Subcutaneous abdominal adipose tissue (tissue), 5 donors: ENCODE measurements around the gene LYPLAL1.

Experiments used
- H3K27ac ChIP-seq: one replicate; pipeline ENCODE4 v1.7.0; 2013; ENCODE audit warnings: low read depth, mild to moderate bottlenecking, inconsistent platforms, low read length, moderate library complexity
- H3K27me3 ChIP-seq, 5 donors: one replicate each; pipeline ENCODE4 v1.7.0; 2013; ENCODE audit warnings: low read length in 5 of 5, inconsistent platforms in 1 of 5; ENCODE audit not compliant: control insufficient read depth in 5 of 5, insufficient read depth in 4 of 5
- H3K36me3 ChIP-seq, 5 donors: one replicate each; pipeline ENCODE4 v1.7.0; 2013; ENCODE audit warnings: low read length in 5 of 5; ENCODE audit not compliant: control insufficient read depth in 5 of 5, insufficient read depth in 5 of 5
- H3K4me1 ChIP-seq, 5 donors: one replicate each; pipeline ENCODE4 v1.7.0; 2013; ENCODE audit warnings: low read length in 5 of 5, mild to moderate bottlenecking in 3 of 5, moderate library complexity in 1 of 5; ENCODE audit not compliant: control insufficient read depth in 5 of 5, insufficient read depth in 5 of 5
- H3K4me3 ChIP-seq, 5 donors: one replicate each; pipeline ENCODE4 v1.7.0; 2013; ENCODE audit warnings: low read length in 5 of 5, low read depth in 1 of 5
- H3K9ac ChIP-seq, 5 donors: one replicate each; pipeline ENCODE4 v1.7.0; 2013; ENCODE audit warnings: low read length in 5 of 5, mild to moderate bottlenecking in 4 of 5, moderate library complexity in 3 of 5
- H3K9me3 ChIP-seq, 5 donors: one replicate each; pipeline ENCODE4 v1.7.0; 2013; ENCODE audit warnings: low read length in 5 of 5; ENCODE audit not compliant: control insufficient read depth in 5 of 5
- donor health status: healthy.
- donor health status: healthy.
- donor health status: healthy.
- donor health status: healthy.
- donor health status: healthy.

LYPLAL1 gene

DNA sequence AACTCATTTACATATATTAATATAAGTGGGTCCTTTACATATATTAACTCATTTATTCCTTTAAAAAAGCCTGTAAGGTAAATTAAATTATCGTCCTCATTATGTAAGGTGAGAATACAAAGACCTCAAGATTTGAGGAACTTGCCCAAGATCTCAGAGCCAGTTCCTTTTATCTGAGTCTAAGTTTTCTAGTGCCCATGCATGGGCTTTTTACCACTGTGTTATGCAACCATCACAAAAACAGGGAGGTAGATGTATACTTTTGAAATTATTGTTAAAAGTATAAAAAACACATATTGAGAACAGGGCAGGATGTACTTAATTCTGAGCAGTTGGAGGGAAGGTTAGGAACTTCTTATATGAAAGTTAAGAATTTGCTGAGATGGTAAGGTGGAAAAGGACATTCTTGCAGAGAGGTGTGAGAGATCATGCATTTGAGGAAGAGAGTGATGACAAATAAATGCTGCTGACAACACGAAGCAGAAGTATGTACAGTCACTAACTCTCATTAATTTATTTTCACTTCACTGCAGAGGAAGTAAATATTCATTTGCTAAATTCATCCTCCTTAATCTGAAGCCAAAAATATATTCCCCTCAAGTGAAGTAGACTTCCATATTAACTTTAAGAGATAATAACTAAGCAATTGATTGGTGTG lies 28.9 kb upstream of the LYPLAL1 start:
- Histone ChIP-seq H3K27me3 (no peaks in the 10 kb centered on the region), H3K9me3 (no peaks in the 10 kb centered on the region), H3K27ac (no peak overlapping the region), H3K4me1 (no peaks in the 10 kb centered on the region), H3K4me3 (no peak overlapping the region), H3K9ac (no peak overlapping the region), H3K36me3 (no peaks in the 10 kb centered on the region)

DNA sequence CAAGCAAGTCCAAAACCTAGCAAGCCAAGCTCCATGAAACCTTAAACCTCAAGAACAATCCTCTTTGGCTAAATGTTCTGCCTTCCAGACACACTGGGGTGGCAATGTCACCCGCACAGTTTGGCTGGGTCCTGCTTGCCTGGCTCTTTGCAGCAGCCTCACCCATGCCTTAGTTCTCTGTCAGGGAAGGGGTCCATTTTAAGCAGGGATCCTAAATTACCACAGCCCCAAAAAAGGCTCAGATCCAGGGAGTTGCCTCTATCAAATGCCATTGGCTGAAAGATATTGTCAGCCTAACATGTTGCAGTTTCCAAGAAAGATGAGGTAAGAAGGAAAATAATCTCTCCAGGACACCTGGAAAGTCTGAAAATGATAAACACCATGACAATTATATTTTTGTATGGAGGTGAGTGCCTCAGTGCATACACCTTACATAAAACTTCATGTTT lies 26.1 kb upstream of the LYPLAL1 start:
- H3K9me3 ChIP-seq: no peaks in the 10 kb centered on the region
- no peak overlapping the region for H3K9ac ChIP-seq
- H3K27me3 ChIP-seq: no peaks in the 10 kb centered on the region
- no peak overlapping the region for H3K4me3 ChIP-seq
- H3K36me3 ChIP-seq: no peaks in the 10 kb centered on the region
- H3K27ac ChIP-seq: no peak overlapping the region
- no peaks in the 10 kb centered on the region for H3K4me1 ChIP-seq

DNA sequence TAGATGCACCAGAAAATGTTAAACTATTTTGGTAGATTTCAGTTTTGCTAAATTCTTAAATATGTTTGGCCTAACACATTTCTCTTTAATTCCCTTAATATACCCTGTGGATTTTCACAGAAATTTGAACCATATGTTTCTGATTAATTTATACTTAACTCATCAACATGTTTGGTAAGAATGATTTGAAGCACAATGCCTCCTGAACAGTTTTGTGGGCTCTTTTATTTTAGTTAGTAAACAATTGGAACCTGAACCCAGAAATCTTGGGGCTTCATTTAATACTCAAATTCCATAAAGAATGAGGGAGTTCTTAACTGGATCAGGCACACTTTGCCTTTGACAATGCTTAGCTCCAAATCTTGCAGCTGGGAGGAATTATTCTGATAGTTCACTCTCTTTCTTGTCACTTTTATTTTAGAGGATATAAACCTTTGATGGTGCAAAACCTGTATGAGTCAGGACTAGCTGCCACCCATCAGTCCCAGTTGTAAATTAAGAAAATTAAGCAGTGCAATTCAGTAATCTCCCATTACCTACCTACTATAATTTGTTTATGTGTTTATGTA lies 24.6 kb upstream of the LYPLAL1 start:
- Histone ChIP-seq H3K9ac (no peak overlapping the region), H3K4me3 (no peak overlapping the region), H3K36me3 (no peaks in the 10 kb centered on the region), H3K27ac (no peak overlapping the region), H3K9me3 (no peaks in the 10 kb centered on the region), H3K4me1 (no peaks in the 10 kb centered on the region), H3K27me3 (no peaks in the 10 kb centered on the region)

DNA sequence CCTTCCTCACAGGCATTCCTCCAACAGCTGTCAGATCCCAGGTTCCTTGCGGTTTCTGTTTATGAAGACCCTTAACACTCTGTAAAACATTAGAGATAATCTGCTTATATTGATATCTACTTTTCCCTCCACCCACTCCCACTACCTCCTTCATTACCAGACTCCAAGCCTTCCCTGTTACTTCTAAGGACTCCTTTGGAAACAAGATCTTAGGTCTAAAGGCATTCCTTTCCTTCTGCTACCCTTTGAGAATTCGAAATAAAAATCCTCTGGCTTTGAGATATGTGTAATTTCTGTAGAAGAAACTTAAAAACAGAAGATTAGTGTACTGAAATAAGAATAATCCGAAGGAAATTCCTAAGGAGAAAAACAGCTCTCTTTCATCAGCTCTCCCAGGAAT lies 23.7 kb upstream of the LYPLAL1 start:
- no peaks in the 10 kb centered on the region for H3K36me3 ChIP-seq
- H3K9ac ChIP-seq: peak overlapping the region in 1 of 5 donors; percentile 15
- no peaks in the 10 kb centered on the region for H3K4me1 ChIP-seq
- H3K4me3 ChIP-seq: no peak overlapping the region
- no peaks in the 10 kb centered on the region for H3K9me3 ChIP-seq
- H3K27me3 ChIP-seq: no peaks in the 10 kb centered on the region
- no peak overlapping the region for H3K27ac ChIP-seq

GRCh38 chr1:219150913-219151312 lies 22.8 kb upstream of the LYPLAL1 start:
- no peak overlapping the region for H3K4me3 ChIP-seq
- H3K9me3 ChIP-seq: no peaks in the 10 kb centered on the region
- no peaks in the 10 kb centered on the region for H3K36me3 ChIP-seq
- H3K27ac ChIP-seq: no peak overlapping the region
- H3K9ac ChIP-seq: no peak overlapping the region
- no peaks in the 10 kb centered on the region for H3K27me3 ChIP-seq
- no peaks in the 10 kb centered on the region for H3K4me1 ChIP-seq

DNA sequence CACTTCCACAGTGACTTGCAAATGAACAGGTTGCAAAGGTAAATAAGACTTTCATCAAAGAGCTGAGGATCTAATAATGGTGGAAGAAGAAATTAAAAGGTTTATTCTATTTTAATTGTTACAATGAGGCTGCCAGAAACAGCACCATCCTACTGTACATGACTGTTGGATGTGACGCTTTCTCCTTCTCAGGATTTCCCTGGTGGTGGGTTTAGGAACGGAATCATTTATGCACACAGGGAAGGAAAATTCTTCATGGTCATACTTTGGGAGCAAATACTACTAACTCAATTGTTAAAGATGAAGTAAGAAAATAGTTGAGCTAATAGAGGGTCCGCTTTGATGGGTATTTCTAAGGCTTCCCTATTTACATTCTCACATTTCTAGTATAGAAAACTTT lies 22.2 kb upstream of the LYPLAL1 start:
- Histone ChIP-seq H3K9ac (no peak overlapping the region), H3K4me3 (no peak overlapping the region), H3K9me3 (no peaks in the 10 kb centered on the region), H3K27ac (no peak overlapping the region), H3K27me3 (no peaks in the 10 kb centered on the region), H3K36me3 (no peaks in the 10 kb centered on the region), H3K4me1 (no peaks in the 10 kb centered on the region)

DNA sequence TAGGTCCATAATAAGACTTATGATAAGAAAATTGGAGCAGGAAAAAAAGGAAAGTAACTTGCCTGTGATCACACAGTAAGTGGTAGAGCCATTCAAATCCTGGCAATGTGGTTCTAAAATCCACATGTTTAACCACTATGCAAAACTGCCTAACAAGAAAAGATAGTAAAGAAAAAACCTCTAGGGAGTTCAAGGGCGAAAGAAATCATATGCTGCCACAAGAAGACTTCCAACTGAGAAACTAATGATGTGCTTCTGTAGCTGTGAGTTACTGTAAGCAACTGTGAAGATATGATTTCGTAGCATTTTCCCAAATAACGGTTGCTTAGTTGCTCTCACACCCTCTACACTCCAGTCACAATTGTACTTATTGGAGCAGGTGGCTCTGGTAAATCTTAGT lies 20.9 kb upstream of the LYPLAL1 start:
- no peak overlapping the region for H3K9ac ChIP-seq
- no peaks in the 10 kb centered on the region for H3K36me3 ChIP-seq
- H3K27me3 ChIP-seq: no peaks in the 10 kb centered on the region
- H3K4me3 ChIP-seq: no peak overlapping the region
- no peaks in the 10 kb centered on the region for H3K9me3 ChIP-seq
- H3K4me1 ChIP-seq: no peaks in the 10 kb centered on the region
- H3K27ac ChIP-seq: no peak overlapping the region

DNA sequence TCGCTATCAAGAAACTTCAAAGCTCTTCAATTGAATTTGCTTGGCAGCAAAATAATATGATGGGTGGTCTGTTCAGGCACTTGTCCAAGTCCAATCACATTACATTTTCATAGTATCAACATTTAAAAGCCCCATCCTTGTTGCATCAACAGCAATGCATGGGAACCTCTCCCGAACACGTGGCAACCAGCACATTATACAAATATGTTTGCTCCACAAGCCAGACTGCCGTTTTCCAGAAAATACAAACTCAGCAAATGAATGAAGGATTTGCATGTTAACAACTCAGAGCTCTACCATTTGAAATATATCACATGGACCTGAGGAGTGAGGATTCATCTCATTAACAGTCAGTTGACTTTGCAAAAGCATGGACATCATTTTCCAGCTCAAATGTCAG lies 20.0 kb upstream of the LYPLAL1 start:
- no peaks in the 10 kb centered on the region for H3K36me3 ChIP-seq
- no peaks in the 10 kb centered on the region for H3K27me3 ChIP-seq
- no peak overlapping the region for H3K4me3 ChIP-seq
- H3K4me1 ChIP-seq: no peaks in the 10 kb centered on the region
- no peaks in the 10 kb centered on the region for H3K9me3 ChIP-seq
- no peak overlapping the region for H3K9ac ChIP-seq
- H3K27ac ChIP-seq: no peak overlapping the region

DNA sequence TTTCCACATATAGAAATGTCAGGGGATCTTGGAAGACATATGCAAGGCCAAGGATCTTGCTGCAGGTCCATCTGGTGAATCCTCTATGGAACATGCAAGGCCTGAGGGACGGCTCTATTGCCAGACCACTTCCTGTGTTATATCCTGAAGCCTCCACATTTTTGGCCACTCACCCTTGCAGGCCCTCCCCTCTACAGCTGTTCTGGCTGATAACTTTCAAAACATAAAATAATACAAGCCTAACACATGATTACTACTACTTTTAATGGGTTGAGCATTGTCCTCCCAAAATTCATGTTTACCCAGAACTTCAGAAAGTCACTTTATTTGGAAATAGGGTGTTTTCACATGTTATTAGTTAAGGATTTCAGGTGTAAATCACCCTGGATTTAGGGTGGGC lies 18.5 kb upstream of the LYPLAL1 start:
- Histone ChIP-seq H3K4me1 (no peaks in the 10 kb centered on the region), H3K9me3 (no peaks in the 10 kb centered on the region), H3K9ac (no peak overlapping the region), H3K36me3 (no peaks in the 10 kb centered on the region), H3K27ac (no peak overlapping the region), H3K27me3 (no peaks in the 10 kb centered on the region), H3K4me3 (no peak overlapping the region)

DNA sequence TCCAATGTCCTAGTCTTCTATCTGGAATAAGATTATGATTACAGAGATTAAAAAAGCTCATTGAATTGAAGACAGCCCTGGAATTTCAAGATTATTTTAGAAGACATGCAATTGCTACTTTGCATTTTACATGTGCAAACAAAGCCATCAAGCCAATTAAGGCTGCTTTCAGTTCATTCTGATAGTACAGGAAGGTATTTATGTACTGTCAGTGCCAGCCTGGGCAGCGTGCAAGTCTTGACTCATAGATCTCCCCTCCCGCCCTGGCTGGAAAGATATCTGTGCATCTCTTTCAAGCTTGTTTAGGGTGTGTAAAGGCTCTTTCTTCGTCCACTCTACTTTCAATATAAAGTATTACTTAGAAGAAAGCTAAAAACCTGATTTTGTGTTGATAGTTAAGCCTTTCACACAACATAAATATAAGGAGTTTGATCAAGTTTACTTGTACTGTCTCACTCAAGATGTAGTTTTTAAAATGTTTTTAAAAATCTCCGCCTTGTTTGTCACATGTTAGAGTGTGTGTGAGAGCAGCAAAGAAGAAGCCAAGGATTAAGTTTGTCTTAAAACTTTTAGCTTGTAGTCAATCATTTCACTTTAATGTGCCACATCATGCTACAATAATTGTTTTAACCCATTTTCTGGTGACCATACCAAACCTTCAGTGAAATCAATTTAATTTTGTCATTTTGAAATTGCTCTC lies 13.6 kb upstream of the LYPLAL1 start:
- no peak overlapping the region for H3K27ac ChIP-seq
- no peaks in the 10 kb centered on the region for H3K9me3 ChIP-seq
- H3K27me3 ChIP-seq: no peaks in the 10 kb centered on the region
- no peaks in the 10 kb centered on the region for H3K4me1 ChIP-seq
- no peaks in the 10 kb centered on the region for H3K36me3 ChIP-seq
- no peak overlapping the region for H3K9ac ChIP-seq
- H3K4me3 ChIP-seq: no peak overlapping the region
